Measurements from ENCODE around the gene TMEM86B.
"Not testable (repeated sequence)": the region's sequence is repeated elsewhere in the genome, so short reads cannot be mapped to it uniquely, and the experiment has no call there.

The TMEM86B gene

GRCh38 chr19:55220525-55220924 lies 8.0 kb downstream of the TMEM86B start:
- DNase-seq (ENCODE audit: low read depth): no peak

- DNase-seq (ENCODE audit: low read depth): peak; percentile 100
These were observed 11.9 kb downstream of the TMEM86B start for GRCh38 chr19:55216461-55217198.

GRCh38 chr19:55213547-55213946 lies 15.0 kb downstream of the TMEM86B start:
- DNase-seq (ENCODE audit: low read depth): no peak

- DNase-seq (ENCODE audit: low read depth): no peak
These were observed 16.1 kb downstream of the TMEM86B start for GRCh38 chr19:55212447-55212846.

- DNase-seq (ENCODE audit: low read depth): peak; percentile 79
These were observed 18.7 kb downstream of the TMEM86B start for GRCh38 chr19:55209693-55210472.

- DNase-seq (ENCODE audit: low read depth): no peak
These were observed 19.5 kb downstream of the TMEM86B start, which contains the start of gene PTPRH for GRCh38 chr19:55208880-55209692. Gene PTPRH (minus strand): TSS chr19:55209501. CDS start chr19:55209433, 68 bp downstream.

- peak; percentile 88 for DNase-seq (ENCODE audit: low read depth)
These were observed 21.7 kb downstream of the TMEM86B start for GRCh38 chr19:55206664-55207500.

- not testable (repeated sequence) for DNase-seq (ENCODE audit: low read depth)
These were observed 26.4 kb downstream of the TMEM86B start for GRCh38 chr19:55202199-55202598.

- DNase-seq (ENCODE audit: low read depth): no peak
These were observed 28.9 kb downstream of the TMEM86B start for GRCh38 chr19:55199620-55200204.

- no peak for DNase-seq (ENCODE audit: low read depth)
These were observed 29.9 kb downstream of the TMEM86B start for GRCh38 chr19:55198651-55199050.

- DNase-seq (ENCODE audit: low read depth): no peak
These were observed 31.0 kb downstream of the TMEM86B start for GRCh38 chr19:55197528-55197927.

GRCh38 chr19:55196803-55197202 lies 31.8 kb downstream of the TMEM86B start:
- no peak for DNase-seq (ENCODE audit: low read depth)

- DNase-seq (ENCODE audit: low read depth): no peak
These were observed 35.1 kb downstream of the TMEM86B start for GRCh38 chr19:55193481-55193880.

GRCh38 chr19:55189403-55189835 lies 39.1 kb downstream of the TMEM86B start:
- DNase-seq (ENCODE audit: low read depth): peak; percentile 88

- DNase-seq (ENCODE audit: low read depth): no peak
These were observed 39.9 kb downstream of the TMEM86B start for GRCh38 chr19:55188625-55189024.

- no peak for DNase-seq (ENCODE audit: low read depth)
These were observed 42.5 kb downstream of the TMEM86B start for GRCh38 chr19:55186080-55186479.

- DNase-seq (ENCODE audit: low read depth): no peak
These were observed 46.8 kb downstream of the TMEM86B start for GRCh38 chr19:55181740-55182139.

- no peak for DNase-seq (ENCODE audit: low read depth)
These were observed 48.7 kb downstream of the TMEM86B start, which contains the start of gene SYT5 for GRCh38 chr19:55179606-55180484. Gene SYT5 (minus strand): TSS chr19:55180289. CDS start chr19:55179041, 1,248 bp downstream.

GRCh38 chr19:55178781-55179599 lies 49.6 kb downstream of the TMEM86B start:
- DNase-seq (ENCODE audit: low read depth): peak; percentile 79
